ENCODE results near the gene MAP3K5. TPM values are rescaled to one million over a fixed set of nuclear protein-coding genes. Genes with fewer than 3 reads are reported as not detected.

MAP3K5 gene
- total RNA-seq, 1 donor from 2014 or later, result 5.7 TPM

DNA sequence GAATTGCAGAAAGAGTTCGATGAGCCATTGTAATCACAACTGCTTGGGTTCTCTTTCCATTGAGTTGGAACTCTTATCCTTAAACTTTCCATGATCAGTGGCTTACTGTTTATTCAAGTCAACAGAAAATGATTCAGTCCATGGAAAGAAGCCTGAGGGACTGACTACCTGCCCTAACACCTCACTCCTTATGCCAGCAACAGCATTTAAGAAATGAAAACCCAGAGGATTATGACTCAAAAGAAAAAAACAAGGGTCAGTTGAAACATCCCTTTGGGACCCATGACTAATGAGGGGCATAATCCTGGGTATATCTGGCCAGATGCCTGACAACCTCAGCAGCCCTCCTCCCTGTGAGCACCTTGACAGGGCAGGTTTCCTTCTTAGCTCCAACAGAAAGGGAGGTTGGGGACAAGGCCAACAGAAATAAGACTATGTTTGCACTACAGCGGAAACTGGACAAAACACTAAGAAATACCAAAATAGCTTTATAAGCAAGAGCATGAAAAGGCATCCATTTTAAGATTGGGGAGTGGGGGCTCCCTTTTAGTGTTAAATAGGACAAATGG is 106.7 kb downstream of the MAP3K5 start:
- H3K4me3 ChIP-seq (ENCODE audit: low read depth, low read length), result no peak overlapping the region
- H3K27me3 ChIP-seq (ENCODE audit: control insufficient read depth, insufficient read depth, low read length), result no peaks in the 10 kb centered on the region
- TF ChIP-seq, protein P1, sequence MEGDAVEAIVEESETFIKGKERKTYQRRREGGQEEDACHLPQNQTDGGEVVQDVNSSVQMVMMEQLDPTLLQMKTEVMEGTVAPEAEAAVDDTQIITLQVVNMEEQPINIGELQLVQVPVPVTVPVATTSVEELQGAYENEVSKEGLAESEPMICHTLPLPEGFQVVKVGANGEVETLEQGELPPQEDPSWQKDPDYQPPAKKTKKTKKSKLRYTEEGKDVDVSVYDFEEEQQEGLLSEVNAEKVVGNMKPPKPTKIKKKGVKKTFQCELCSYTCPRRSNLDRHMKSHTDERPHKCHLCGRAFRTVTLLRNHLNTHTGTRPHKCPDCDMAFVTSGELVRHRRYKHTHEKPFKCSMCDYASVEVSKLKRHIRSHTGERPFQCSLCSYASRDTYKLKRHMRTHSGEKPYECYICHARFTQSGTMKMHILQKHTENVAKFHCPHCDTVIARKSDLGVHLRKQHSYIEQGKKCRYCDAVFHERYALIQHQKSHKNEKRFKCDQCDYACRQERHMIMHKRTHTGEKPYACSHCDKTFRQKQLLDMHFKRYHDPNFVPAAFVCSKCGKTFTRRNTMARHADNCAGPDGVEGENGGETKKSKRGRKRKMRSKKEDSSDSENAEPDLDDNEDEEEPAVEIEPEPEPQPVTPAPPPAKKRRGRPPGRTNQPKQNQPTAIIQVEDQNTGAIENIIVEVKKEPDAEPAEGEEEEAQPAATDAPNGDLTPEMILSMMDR (IDR thresholded peaks at IDR 0.05; ENCODE audit: insufficient read depth, low read length, poor library complexity, severe bottlenecking), result no peak
- DNase-seq (ENCODE audit: low read depth), result no peak
- H3K36me3 ChIP-seq (ENCODE audit: control insufficient read depth, insufficient read depth, low read length), result no peaks in the 10 kb centered on the region

DNA sequence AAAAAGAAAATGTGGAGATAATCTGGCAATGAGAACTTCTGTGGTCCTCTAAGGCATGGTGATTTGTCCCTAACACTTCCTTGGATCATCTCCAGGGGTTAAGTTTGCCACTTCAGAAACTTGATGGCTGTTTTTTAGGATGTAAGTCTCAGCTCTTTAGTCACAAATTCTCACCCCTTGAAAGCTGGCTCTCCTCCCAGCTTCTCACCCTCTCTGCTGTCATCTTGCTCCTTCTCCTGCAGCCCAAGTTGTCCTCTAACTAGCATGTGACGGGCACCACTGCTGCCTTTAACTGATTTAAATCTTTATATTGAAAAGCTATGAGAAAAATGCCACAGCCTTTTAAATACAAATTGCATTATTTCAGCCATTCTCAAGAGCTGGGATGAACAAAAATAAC is 107.8 kb downstream of the MAP3K5 start:
- H3K27me3 ChIP-seq (ENCODE audit: control insufficient read depth, insufficient read depth, low read length), result no peaks in the 10 kb centered on the region
- DNase-seq (ENCODE audit: low read depth), result no peak
- TF ChIP-seq, protein P1 (IDR thresholded peaks at IDR 0.05; ENCODE audit: insufficient read depth, low read length, poor library complexity, severe bottlenecking), result no peak
- H3K36me3 ChIP-seq (ENCODE audit: control insufficient read depth, insufficient read depth, low read length), result no peaks in the 10 kb centered on the region
- no peak overlapping the region for H3K4me3 ChIP-seq (ENCODE audit: low read depth, low read length)

DNA sequence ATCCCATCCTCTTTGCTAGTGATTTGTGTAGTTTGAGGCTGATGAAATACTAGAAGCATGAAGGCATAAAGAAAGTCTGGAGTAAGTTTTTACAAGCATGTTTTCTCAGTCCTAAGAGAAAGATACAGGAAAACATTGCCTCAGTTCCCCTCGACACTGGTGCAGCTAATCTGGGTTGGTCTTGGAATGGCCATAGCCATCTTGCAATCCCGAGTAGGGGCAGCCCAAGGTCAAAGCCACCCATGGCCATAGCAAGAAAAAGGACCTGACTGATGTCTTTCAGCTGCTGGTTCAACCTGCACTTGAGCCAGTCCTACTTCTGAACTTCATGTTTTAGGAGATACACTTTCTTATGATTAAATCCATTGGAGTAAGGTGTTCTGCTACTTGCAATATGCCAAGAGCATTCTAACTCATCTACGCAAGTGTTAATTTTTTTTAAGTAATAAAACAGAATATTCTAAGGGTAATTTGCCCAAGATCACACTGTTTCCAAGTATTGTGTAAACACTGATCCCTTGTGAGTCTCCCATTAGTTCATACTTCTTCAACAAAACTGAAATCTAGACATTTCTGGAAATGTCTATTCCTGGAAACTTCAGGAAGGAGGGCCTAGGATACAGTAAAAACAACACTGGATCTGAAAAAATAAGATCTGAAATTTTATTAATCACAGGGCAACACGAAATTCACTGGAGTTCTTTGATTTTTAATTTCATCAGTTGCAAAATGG is 108.9 kb downstream of the MAP3K5 start:
- TF ChIP-seq, protein P1 (IDR thresholded peaks at IDR 0.05; ENCODE audit: insufficient read depth, low read length, poor library complexity, severe bottlenecking), result no peak
- H3K36me3 ChIP-seq (ENCODE audit: control insufficient read depth, insufficient read depth, low read length), result no peaks in the 10 kb centered on the region
- H3K27me3 ChIP-seq (ENCODE audit: control insufficient read depth, insufficient read depth, low read length), result no peaks in the 10 kb centered on the region
- no peak for DNase-seq (ENCODE audit: low read depth)
- no peak overlapping the region for H3K4me3 ChIP-seq (ENCODE audit: low read depth, low read length)

DNA sequence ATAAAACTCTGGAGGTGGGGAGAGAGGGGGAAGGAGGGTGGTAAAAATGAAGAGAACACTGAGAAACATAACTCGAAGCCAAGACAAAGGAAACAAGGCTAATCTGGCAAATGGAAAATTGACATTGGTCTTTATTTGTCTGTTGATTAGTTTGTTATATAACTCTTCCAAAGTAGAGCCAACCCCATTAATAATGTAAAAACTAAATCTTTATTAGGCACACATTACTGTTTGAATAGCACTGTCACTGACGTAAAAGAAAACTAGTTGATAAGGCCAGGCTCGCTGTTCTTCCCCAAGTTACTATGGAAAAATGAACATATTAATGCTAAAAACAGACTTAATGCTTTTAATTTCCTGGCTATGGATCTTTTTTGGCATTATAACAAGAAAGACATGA is 110.0 kb downstream of the MAP3K5 start:
- Histone ChIP-seq H3K36me3 (ENCODE audit: control insufficient read depth, insufficient read depth, low read length) (no peaks in the 10 kb centered on the region), H3K4me3 (ENCODE audit: low read depth, low read length) (no peak overlapping the region), H3K27me3 (ENCODE audit: control insufficient read depth, insufficient read depth, low read length) (no peaks in the 10 kb centered on the region)
- TF ChIP-seq, protein P1 (IDR thresholded peaks at IDR 0.05; ENCODE audit: insufficient read depth, low read length, poor library complexity, severe bottlenecking), result no peak
- no peak for DNase-seq (ENCODE audit: low read depth)

DNA sequence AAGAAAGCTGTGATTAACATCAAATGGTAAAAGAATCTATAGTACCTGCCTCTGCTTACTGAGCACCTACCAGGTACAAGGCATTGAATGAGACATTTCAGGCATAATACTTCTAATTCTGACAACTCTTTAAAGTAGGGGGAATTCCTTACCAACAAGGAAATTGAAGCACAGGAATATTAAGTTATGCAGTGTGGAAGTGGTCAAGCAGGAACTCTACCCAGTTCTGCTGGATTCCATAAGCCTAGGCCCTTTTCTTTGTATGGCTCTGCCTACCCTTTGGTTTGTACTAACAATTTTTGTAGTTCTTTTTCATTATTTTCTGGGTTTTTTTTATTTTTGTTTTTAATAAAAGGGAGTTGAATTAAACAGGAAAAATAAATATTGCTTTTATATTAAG is 114.5 kb downstream of the MAP3K5 start:
- Histone ChIP-seq H3K27me3 (ENCODE audit: control insufficient read depth, insufficient read depth, low read length) (no peaks in the 10 kb centered on the region), H3K36me3 (ENCODE audit: control insufficient read depth, insufficient read depth, low read length) (no peaks in the 10 kb centered on the region), H3K4me3 (ENCODE audit: low read depth, low read length) (no peak overlapping the region)
- DNase-seq (ENCODE audit: low read depth), result no peak
- TF ChIP-seq, protein P1 (IDR thresholded peaks at IDR 0.05; ENCODE audit: insufficient read depth, low read length, poor library complexity, severe bottlenecking), result no peak

DNA sequence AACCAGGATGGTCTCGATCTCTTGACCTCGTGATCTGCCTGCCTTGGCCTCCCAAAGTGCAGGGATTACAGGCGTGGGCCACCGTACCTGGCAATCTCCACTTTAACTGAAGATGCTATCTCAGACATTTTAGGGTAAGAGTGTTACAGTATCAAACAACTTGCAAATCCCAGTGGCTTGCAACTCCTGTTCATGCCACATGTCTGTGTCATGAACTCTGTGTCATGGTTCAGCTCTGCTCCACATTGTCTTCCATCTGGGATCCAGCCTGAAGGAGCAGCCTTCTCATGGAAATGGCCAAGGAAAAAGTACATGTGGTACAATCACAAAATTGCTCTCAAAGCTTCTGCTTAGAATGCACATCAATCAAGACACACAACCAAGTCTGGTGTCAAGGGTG is 114.9 kb downstream of the MAP3K5 start:
- no peaks in the 10 kb centered on the region for H3K36me3 ChIP-seq (ENCODE audit: control insufficient read depth, insufficient read depth, low read length)
- H3K4me3 ChIP-seq (ENCODE audit: low read depth, low read length), result no peak overlapping the region
- TF ChIP-seq, protein P1 (IDR thresholded peaks at IDR 0.05; ENCODE audit: insufficient read depth, low read length, poor library complexity, severe bottlenecking), result no peak
- DNase-seq (ENCODE audit: low read depth), result no peak
- no peaks in the 10 kb centered on the region for H3K27me3 ChIP-seq (ENCODE audit: control insufficient read depth, insufficient read depth, low read length)

All from kidney epithelial cell (primary cell).